Loucy (cell line): ENCODE results near the gene ABLIM1.

Experiments used
- H2AFZ ChIP-seq: fragments of 200-600 bp; sonication (generic); 2 replicates; pipeline ENCODE4 v1.6.0; 2016; ENCODE audit warnings: antibody characterized with exemption, mild to moderate bottlenecking, low read length, moderate library complexity
- H3F3A ChIP-seq: fragments of 200-600 bp; 2 replicates; pipeline ENCODE4 v1.6.0; 2016; ENCODE audit warnings: antibody characterized with exemption, low read depth, mild to moderate bottlenecking
- H3K27me3 ChIP-seq: fragments of 200-600 bp; sonication (generic); 2 replicates; pipeline ENCODE4 v1.6.1; 2014; ENCODE audit warnings: low read length, mild to moderate bottlenecking; ENCODE audit not compliant: insufficient read depth, poor library complexity, severe bottlenecking
- H3K36me3 ChIP-seq: fragments of 200-600 bp; sonication (generic); 2 replicates; pipeline ENCODE4 v1.6.1; 2016; ENCODE audit warnings: low read length; ENCODE audit not compliant: insufficient read depth
- H3K4me1 ChIP-seq: fragments of 200-600 bp; sonication (generic); 2 replicates; pipeline ENCODE4 v1.5.1; 2014; ENCODE audit warnings: low read length, mild to moderate bottlenecking; ENCODE audit not compliant: insufficient read depth, poor library complexity, severe bottlenecking
- H3K4me2 ChIP-seq: fragments of 200-600 bp; sonication (generic); 2 replicates; pipeline ENCODE4 v1.6.0; 2014; ENCODE audit warnings: antibody characterized with exemption, low read length, low read depth, mild to moderate bottlenecking; ENCODE audit not compliant: poor library complexity, severe bottlenecking
- H3K4me3 ChIP-seq: fragments of 200-600 bp; sonication (generic); 2 replicates; pipeline ENCODE4 v1.5.1; 2014; ENCODE audit warnings: low read length, mild to moderate bottlenecking, mixed read lengths; ENCODE audit not compliant: poor library complexity, severe bottlenecking
- H3K79me2 ChIP-seq: fragments of 200-600 bp; sonication (generic); 2 replicates; pipeline ENCODE4 v1.6.1; 2014; ENCODE audit warnings: low read length; ENCODE audit not compliant: insufficient read depth
- H3K9ac ChIP-seq: fragments of 200-600 bp; sonication (generic); 2 replicates; pipeline ENCODE4 v1.6.0; 2014; ENCODE audit warnings: mild to moderate bottlenecking, low read depth, low read length, moderate library complexity; ENCODE audit not compliant: poor library complexity, severe bottlenecking
- H3K9me2 ChIP-seq: fragments of 200-600 bp; sonication (generic); replicated peaks from 2 replicates; pipeline ENCODE4 v1.6.1; 2016; ENCODE audit warnings: low read depth, low read length, mixed read lengths
- H3K9me3 ChIP-seq: fragments of 200-600 bp; sonication (generic); 2 replicates; pipeline ENCODE4 v1.6.1; 2014; ENCODE audit warnings: mild to moderate bottlenecking, antibody characterized with exemption, low read length, low read depth; ENCODE audit not compliant: insufficient read depth
- H4K20me1 ChIP-seq: fragments of 200-600 bp; sonication (generic); 2 replicates; pipeline ENCODE4 v1.6.0; 2014; ENCODE audit warnings: antibody characterized with exemption, low read length, mild to moderate bottlenecking; ENCODE audit not compliant: insufficient read depth, poor library complexity, severe bottlenecking
- CTCF ChIP-seq: fragments of 200-600 bp; sonication (generic); conservative IDR thresholded peaks from 2 replicates; pipeline ENCODE4 v1.5.1; 2014; ENCODE audit warnings: mild to moderate bottlenecking, antibody characterized with exemption, low read length
- EZH2phosphoT487 ChIP-seq: fragments of 200-600 bp; IDR thresholded peaks from 2 replicates; pipeline ENCODE4 v1.6.1; 2018; ENCODE audit warnings: antibody characterized with exemption, mild to moderate bottlenecking, moderate library complexity, borderline replicate concordance

The ABLIM1 gene

GRCh38 chr10:114674346-114674745 is 16.3 kb upstream of the ABLIM1 start:
- Histone ChIP-seq H3K79me2 (peaks cover 22% of the 10 kb centered on the region; the same call in 1 of the 2 replicates), H4K20me1 (peaks cover 5% of the 10 kb centered on the region), H3K9me2 (no peaks in the 10 kb centered on the region), H3K27me3 (no peaks in the 10 kb centered on the region), H3K9ac (no peak overlapping the region), H3K4me1 (no peaks in the 10 kb centered on the region), H2AFZ (no peak overlapping the region), H3F3A (no peaks in the 10 kb centered on the region), H3K36me3 (peaks cover 32% of the 10 kb centered on the region; the same call in 1 of the 2 replicates), H3K4me3 (no peak overlapping the region), H3K9me3 (no peaks in the 10 kb centered on the region), H3K4me2 (no peak overlapping the region)
- TF ChIP-seq EZH2phosphoT487 (no peak), CTCF (no peak)

- Histone ChIP-seq H3K4me2 (no peak overlapping the region), H3K36me3 (peaks cover 22% of the 10 kb centered on the region; the same call in 1 of the 2 replicates), H3K4me1 (no peaks in the 10 kb centered on the region), H3K27me3 (no peaks in the 10 kb centered on the region), H3K4me3 (no peak overlapping the region), H3K9ac (no peak overlapping the region), H3F3A (no peaks in the 10 kb centered on the region), H3K79me2 (peaks cover 26% of the 10 kb centered on the region; the same call in 1 of the 2 replicates), H3K9me3 (no peaks in the 10 kb centered on the region), H4K20me1 (peaks cover 7% of the 10 kb centered on the region), H2AFZ (no peak overlapping the region), H3K9me2 (no peaks in the 10 kb centered on the region)
- no peak for TF ChIP-seq EZH2phosphoT487
- no peak for TF ChIP-seq CTCF
Measured at GRCh38 chr10:114669648-114670047, 11.6 kb upstream of the ABLIM1 start.

- Histone ChIP-seq H3K4me1 (no peaks in the 10 kb centered on the region), H2AFZ (no peak overlapping the region), H3K4me2 (no peak overlapping the region), H3K27me3 (no peaks in the 10 kb centered on the region), H3K9ac (no peak overlapping the region), H4K20me1 (peaks cover 7% of the 10 kb centered on the region), H3K9me2 (no peaks in the 10 kb centered on the region), H3F3A (no peaks in the 10 kb centered on the region), H3K9me3 (no peaks in the 10 kb centered on the region), H3K79me2 (peaks cover 30% of the 10 kb centered on the region; the same call in 1 of the 2 replicates), H3K4me3 (no peak overlapping the region), H3K36me3 (peaks cover 18% of the 10 kb centered on the region; the same call in 1 of the 2 replicates)
- TF ChIP-seq EZH2phosphoT487 (no peak), CTCF (no peak)
Measured at GRCh38 chr10:114668375-114669080, 10.5 kb upstream of the ABLIM1 start.
